RCC 7860 (cell line): ENCODE measurements around the gene GANAB.

Experiments used
- DNase-seq: peaks from one replicate; pipeline ENCODE4 v3.0.0-alpha.2; 2015; ENCODE audit warnings: low spot score
- FAIRE-seq: peaks from 2 replicates; lab custom pipeline; 2012; peaks lifted over from hg19 to GRCh38; lab: Jason Lieb, UNC

The GANAB gene

GRCh38 chr11:62577046-62577714, 69.2 kb downstream of the GANAB start:
- no peak for DNase-seq
- FAIRE-seq: no peak

GRCh38 chr11:62575837-62576236, 70.6 kb downstream of the GANAB start:
- DNase-seq (no peak), FAIRE-seq (no peak)

GRCh38 chr11:62575156-62575555, 71.3 kb downstream of the GANAB start:
- no peak for FAIRE-seq

More at GRCh38 chr11:62575156-62575555, 71.3 kb downstream of the GANAB start:
- no peak for DNase-seq
